Large intestine (tissue), 3 donors: ENCODE results near the gene SHISAL1. TPM values are rescaled to one million over a fixed set of nuclear protein-coding genes. Genes with fewer than 3 reads are reported as not detected.
"Not testable (repeated sequence)": the region's sequence is repeated elsewhere in the genome, so short reads cannot be mapped to it uniquely, and the experiment has no call there.

Experiments used
- DNase-seq, 2 donors: peaks; one replicate each; pipeline versions ENCODE4 v3.0.0 to v3.0.0-alpha.2; 2013
- H3K27ac ChIP-seq: one replicate; pipeline ENCODE4 v1.5.1; 2013; ENCODE audit warnings: low read length
- H3K27me3 ChIP-seq: 2 replicates; pipeline ENCODE4 v1.6.1; 2013; ENCODE audit warnings: low read length; ENCODE audit not compliant: control insufficient read depth, insufficient read depth
- H3K36me3 ChIP-seq: 2 replicates; pipeline ENCODE4 v1.6.1; 2013; ENCODE audit warnings: low read length; ENCODE audit not compliant: control insufficient read depth, insufficient read depth
- H3K4me1 ChIP-seq: one replicate; pipeline ENCODE4 v1.6.1; 2013; ENCODE audit warnings: low read length; ENCODE audit not compliant: control insufficient read depth, insufficient read depth
- H3K4me3 ChIP-seq: one replicate; pipeline ENCODE4 v1.5.1; 2013; ENCODE audit warnings: low read length
- H3K9me3 ChIP-seq: one replicate; pipeline ENCODE4 v1.6.1; 2013; ENCODE audit warnings: mild to moderate bottlenecking, low read depth, low read length, moderate library complexity; ENCODE audit not compliant: control insufficient read depth
- WGBS: methylation state at CpG from one replicate; pipeline ENCODE4 v1.1.5; 2013; ENCODE audit warnings: low lambda C conversion rate; ENCODE audit not compliant: insufficient coverage; 5-methylcytosine and 5-hydroxymethylcytosine counted together
- polyA plus RNA-seq: library from polyadenylated mRNA; unstranded; fragments of 120-200 nt; gene quantifications from one replicate; pipeline ENCODE4 v1.2.1, GENCODE V29; 2013

Gene SHISAL1
- polyA plus RNA-seq, 1 donor: 1.9 TPM

DNA sequence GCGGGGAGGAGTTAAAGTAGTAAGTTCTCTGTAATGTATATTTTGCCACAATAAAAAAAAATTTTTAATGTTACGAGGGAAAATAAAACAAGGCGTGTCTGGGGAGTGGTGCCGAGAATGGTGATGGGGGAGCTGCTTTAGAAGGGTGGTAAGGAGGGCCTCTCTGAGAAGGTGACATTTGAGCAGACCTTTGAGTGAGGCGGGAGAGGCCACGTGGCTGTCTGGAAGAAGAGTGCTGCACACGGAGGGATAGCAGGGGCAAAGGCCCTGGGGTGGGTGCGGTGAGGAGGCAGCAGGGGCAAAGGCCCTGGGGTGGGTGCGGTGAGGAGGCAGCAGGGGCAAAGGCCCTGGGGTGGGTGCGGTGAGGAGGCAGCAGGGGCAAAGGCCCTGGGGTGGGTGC, 10.4 kb downstream of the SHISAL1 start:
- DNase-seq, H3K4me3 ChIP-seq, H3K27ac ChIP-seq, H3K36me3 ChIP-seq, H3K27me3 ChIP-seq, H3K4me1 ChIP-seq, H3K9me3 ChIP-seq: not testable (repeated sequence)
- no CpG with 5 or more reads among the region's 10 CpGs for WGBS

DNA sequence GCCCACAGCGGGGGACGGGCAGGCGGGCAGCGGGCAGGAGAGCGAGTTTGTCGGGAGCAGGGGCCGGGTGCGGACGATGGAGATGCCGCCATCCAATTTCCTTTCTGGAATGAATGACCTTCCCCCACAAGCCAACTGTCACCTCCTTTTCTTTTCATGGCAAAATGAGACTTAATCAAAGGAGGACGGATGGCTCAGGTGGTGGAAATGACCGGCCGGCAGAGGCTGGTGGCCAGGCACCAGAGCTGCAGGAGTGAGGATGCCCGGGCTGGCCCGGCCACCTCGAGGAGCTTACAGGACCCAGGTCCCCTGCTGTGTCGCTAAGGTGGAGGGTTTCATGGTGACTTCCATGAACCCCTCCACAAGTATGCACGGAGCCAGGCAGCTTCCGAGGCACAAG, 11.7 kb downstream of the SHISAL1 start:
- DNase-seq: no peak
- WGBS: no CpG with 5 or more reads among the region's 19 CpGs
- Histone ChIP-seq H3K27ac (no peak overlapping the region), H3K4me1 (no peaks in the 10 kb centered on the region), H3K4me3 (no peak overlapping the region), H3K27me3 (no peaks in the 10 kb centered on the region), H3K36me3 (no peaks in the 10 kb centered on the region), H3K9me3 (no peaks in the 10 kb centered on the region)

DNA sequence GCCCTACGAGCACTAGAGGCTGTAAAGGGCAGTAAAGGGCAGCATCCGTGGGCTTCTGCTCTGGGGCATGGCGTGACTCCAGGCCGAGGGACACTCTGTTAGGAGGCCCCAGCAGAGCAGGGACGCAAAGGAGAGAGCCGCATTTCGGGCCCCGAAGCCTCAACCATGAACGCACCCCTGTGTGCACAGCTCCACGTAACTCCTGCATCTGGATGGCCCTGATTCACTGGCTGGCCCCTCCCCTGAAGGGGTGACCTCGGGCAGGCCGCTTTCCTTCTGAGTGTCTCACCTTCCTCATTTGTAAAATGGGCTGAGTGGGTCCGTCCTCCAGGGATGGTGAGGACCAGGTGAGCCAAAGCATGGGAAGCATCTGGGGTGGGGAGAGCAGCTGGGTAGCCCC, 13.6 kb downstream of the SHISAL1 start:
- H3K9me3 ChIP-seq: no peaks in the 10 kb centered on the region
- no peaks in the 10 kb centered on the region for H3K36me3 ChIP-seq
- no CpG with 5 or more reads among the region's 13 CpGs for WGBS
- H3K4me1 ChIP-seq: no peaks in the 10 kb centered on the region
- H3K4me3 ChIP-seq: no peak overlapping the region
- no peak for DNase-seq
- no peak overlapping the region for H3K27ac ChIP-seq
- no peaks in the 10 kb centered on the region for H3K27me3 ChIP-seq

DNA sequence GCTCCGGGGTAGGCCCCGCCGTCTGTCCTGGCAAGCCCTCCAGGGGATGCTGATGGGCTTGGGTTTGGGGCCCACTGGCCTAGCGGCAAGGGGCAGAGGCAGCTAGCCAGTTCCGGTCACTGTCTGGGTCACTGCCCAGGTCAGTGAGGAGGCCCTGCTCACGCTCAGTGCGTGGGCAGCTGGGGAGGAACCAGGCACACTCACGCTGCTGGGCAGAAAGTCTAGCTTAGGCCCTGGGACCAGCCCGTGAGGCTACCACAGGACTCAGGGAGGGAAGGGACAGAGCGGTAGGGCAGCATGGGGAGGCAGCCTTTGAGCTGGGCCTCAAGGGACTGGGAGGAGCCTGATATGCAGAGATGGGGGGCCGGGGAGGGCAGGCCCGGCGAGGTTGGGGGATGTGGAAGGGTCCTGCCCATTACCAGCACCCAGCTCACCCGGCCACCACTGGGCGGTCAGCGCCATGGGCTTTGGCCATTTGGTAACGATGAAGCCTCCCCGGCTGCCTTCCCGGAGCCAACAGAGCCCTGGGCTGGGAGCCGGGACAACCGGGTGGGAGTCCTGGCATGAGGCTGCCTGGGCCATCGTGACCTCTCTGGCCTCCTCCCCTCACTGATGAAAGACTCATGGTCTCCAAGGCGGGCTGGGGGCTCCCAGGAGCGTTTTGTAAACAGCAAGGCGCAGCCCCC, 14.2 kb downstream of the SHISAL1 start:
- DNase-seq: no peak
- Histone ChIP-seq H3K27me3 (no peaks in the 10 kb centered on the region), H3K27ac (no peak overlapping the region), H3K4me1 (no peaks in the 10 kb centered on the region), H3K4me3 (no peak overlapping the region), H3K9me3 (no peaks in the 10 kb centered on the region), H3K36me3 (no peaks in the 10 kb centered on the region)
- no CpG with 5 or more reads among the region's 25 CpGs for WGBS

DNA sequence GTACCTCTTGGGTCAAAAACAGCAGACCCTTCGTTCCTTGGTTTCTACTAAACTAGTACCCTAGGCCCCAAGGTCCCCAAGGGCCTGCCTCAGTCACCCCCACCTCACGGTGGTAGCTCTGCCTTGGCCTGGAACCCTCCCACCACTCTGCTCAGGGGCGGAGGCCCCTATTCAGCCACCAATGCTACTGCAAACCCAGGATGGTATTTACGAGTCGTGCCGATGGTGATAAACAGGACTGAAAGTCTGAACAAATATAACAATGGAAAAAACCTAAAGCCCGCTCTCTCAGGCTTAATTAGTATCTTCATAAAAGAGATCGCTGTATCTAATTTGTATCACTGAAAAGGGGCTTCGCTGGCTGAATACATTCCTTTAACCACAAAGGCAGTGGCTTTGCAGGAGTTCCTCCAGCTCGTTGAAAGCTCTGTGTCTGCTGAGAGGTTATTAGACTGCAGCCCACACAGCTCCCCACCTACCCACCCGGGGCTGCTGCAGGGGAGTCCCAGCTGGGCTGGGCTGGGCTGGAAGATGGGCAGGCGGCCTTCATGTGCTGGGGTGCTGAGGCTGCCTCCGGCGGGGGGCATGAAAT, 15.2 kb downstream of the SHISAL1 start:
- no CpG with 5 or more reads among the region's 14 CpGs for WGBS
- Histone ChIP-seq H3K4me1 (no peaks in the 10 kb centered on the region), H3K27me3 (no peaks in the 10 kb centered on the region), H3K27ac (no peak overlapping the region), H3K9me3 (no peaks in the 10 kb centered on the region), H3K36me3 (no peaks in the 10 kb centered on the region), H3K4me3 (no peak overlapping the region)
- DNase-seq: no peak

GRCh38 chr22:44295406-44295805, 17.3 kb downstream of the SHISAL1 start:
- Histone ChIP-seq H3K4me3 (no peak overlapping the region), H3K27me3 (no peaks in the 10 kb centered on the region), H3K4me1 (no peaks in the 10 kb centered on the region), H3K36me3 (no peaks in the 10 kb centered on the region), H3K9me3 (no peaks in the 10 kb centered on the region), H3K27ac (no peak overlapping the region)
- DNase-seq: no peak
- 79% methylated on average over 2 of the region's 3 CpGs for WGBS

GRCh38 chr22:44293876-44294275, 18.9 kb downstream of the SHISAL1 start:
- DNase-seq: no peak
- H3K4me3 ChIP-seq: no peak overlapping the region
- WGBS: no CpG with 5 or more reads among the region's 6 CpGs

GRCh38 chr22:44293034-44293433, 19.7 kb downstream of the SHISAL1 start:
- Histone ChIP-seq H3K4me3 (no peak overlapping the region), H3K27me3 (no peaks in the 10 kb centered on the region), H3K4me1 (no peaks in the 10 kb centered on the region), H3K27ac (no peak overlapping the region), H3K9me3 (no peaks in the 10 kb centered on the region), H3K36me3 (no peaks in the 10 kb centered on the region)
- no peak for DNase-seq
- WGBS: no CpG with 5 or more reads among the region's 12 CpGs

More at GRCh38 chr22:44293876-44294275, 18.9 kb downstream of the SHISAL1 start:
- Histone ChIP-seq H3K27ac (no peak overlapping the region), H3K4me1 (no peaks in the 10 kb centered on the region), H3K9me3 (no peaks in the 10 kb centered on the region), H3K27me3 (no peaks in the 10 kb centered on the region), H3K36me3 (no peaks in the 10 kb centered on the region)

GRCh38 chr22:44292521-44292920, 20.2 kb downstream of the SHISAL1 start:
- no peaks in the 10 kb centered on the region for H3K9me3 ChIP-seq
- no peaks in the 10 kb centered on the region for H3K4me1 ChIP-seq
- H3K27me3 ChIP-seq: no peaks in the 10 kb centered on the region
- H3K36me3 ChIP-seq: no peaks in the 10 kb centered on the region
- no CpG with 5 or more reads among the region's 10 CpGs for WGBS
- no peak overlapping the region for H3K27ac ChIP-seq
- no peak overlapping the region for H3K4me3 ChIP-seq
- DNase-seq: no peak

DNA sequence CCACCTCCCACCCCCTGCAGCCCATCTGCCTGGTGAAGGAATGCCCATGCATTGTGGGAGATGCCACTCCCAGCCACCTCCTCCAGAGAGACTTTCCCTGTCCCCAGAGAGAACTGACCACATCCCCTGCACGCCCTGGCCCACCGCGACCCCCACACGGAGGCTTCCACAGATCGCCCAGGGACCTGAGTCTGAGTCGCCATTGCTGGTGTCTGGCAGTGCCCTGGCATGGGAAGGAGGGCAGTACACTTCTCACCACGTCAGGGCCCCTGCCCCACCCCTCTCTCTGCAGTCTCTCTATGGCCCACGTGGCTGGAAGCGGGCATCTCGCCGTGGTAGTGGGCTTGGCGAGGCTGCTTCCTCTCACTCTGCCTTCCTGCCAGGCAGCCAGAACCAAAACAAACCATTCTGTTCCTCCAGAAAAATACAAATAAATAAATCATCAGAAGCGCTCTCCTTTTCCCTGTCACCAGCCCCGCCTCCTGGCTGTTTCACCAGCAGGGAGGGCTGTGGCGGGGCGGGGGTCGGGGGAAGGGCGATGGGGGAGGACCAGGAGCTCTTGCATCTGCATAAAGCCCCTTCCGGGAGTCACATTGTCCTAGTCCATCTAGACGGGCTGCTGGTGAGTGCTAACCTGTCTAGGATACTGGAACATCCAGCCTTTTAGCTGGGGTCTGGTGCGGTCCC, 20.9 kb downstream of the SHISAL1 start:
- no peaks in the 10 kb centered on the region for H3K9me3 ChIP-seq
- DNase-seq: no peak
- H3K27me3 ChIP-seq: no peaks in the 10 kb centered on the region
- no peaks in the 10 kb centered on the region for H3K36me3 ChIP-seq
- H3K4me1 ChIP-seq: no peaks in the 10 kb centered on the region
- no peak overlapping the region for H3K4me3 ChIP-seq
- WGBS: no CpG with 5 or more reads among the region's 21 CpGs
- no peak overlapping the region for H3K27ac ChIP-seq
